BE2C (cell line): ENCODE results near the gene E2F4.

ENCODE experiments used
- DNase-seq: peaks from one replicate; pipeline ENCODE4 v3.0.0-alpha.2; 2020
- H3K27me3 ChIP-seq: fragments of 250-450 bp; sonication (Bioruptor Pico); 2 replicates; pipeline ENCODE4 v1.5.1; 2020; ENCODE audit warnings: mild to moderate bottlenecking
- H3K36me3 ChIP-seq: fragments of 250-450 bp; sonication (Bioruptor Pico); 2 replicates; pipeline ENCODE4 v1.5.1; 2020; ENCODE audit warnings: mild to moderate bottlenecking
- H3K4me1 ChIP-seq: fragments of 250-450 bp; sonication (Bioruptor Pico); 2 replicates; pipeline ENCODE4 v1.5.1; 2020
- H3K4me3 ChIP-seq: 2 replicates; pipeline ENCODE4 v1.5.1; 2011; ENCODE audit warnings: low read depth, low read length
- H3K9me3 ChIP-seq: fragments of 250-450 bp; sonication (Bioruptor Pico); 2 replicates; pipeline ENCODE4 v1.5.1; 2020
- CTCF ChIP-seq: IDR thresholded peaks from 2 replicates; pipeline ENCODE4 v1.5.1; 2012; ENCODE audit warnings: mild to moderate bottlenecking, low read depth, low read length

E2F4 gene

GRCh38 chr16:67156143-67156844 lies 35.7 kb upstream of the E2F4 start:
- Histone ChIP-seq H3K36me3 (no peaks in the 10 kb centered on the region), H3K4me1 (0 out of 2 replicates have a peak, but pooled peaks cover 2% of the 10 kb centered on the region), H3K4me3 (no peak overlapping the region), H3K27me3 (peaks cover 12% of the 10 kb centered on the region), H3K9me3 (no peaks in the 10 kb centered on the region)
- peak; percentile 10 for DNase-seq
- TF ChIP-seq CTCF: no peak

GRCh38 chr16:67157106-67157748 lies 34.7 kb upstream of the E2F4 start:
- H3K9me3 ChIP-seq: no peaks in the 10 kb centered on the region
- no peak overlapping the region for H3K4me3 ChIP-seq
- peaks cover 12% of the 10 kb centered on the region for H3K27me3 ChIP-seq
- DNase-seq: no peak
- no peaks in the 10 kb centered on the region for H3K36me3 ChIP-seq
- no peak for TF ChIP-seq CTCF
- no peaks in the 10 kb centered on the region for H3K4me1 ChIP-seq

DNA sequence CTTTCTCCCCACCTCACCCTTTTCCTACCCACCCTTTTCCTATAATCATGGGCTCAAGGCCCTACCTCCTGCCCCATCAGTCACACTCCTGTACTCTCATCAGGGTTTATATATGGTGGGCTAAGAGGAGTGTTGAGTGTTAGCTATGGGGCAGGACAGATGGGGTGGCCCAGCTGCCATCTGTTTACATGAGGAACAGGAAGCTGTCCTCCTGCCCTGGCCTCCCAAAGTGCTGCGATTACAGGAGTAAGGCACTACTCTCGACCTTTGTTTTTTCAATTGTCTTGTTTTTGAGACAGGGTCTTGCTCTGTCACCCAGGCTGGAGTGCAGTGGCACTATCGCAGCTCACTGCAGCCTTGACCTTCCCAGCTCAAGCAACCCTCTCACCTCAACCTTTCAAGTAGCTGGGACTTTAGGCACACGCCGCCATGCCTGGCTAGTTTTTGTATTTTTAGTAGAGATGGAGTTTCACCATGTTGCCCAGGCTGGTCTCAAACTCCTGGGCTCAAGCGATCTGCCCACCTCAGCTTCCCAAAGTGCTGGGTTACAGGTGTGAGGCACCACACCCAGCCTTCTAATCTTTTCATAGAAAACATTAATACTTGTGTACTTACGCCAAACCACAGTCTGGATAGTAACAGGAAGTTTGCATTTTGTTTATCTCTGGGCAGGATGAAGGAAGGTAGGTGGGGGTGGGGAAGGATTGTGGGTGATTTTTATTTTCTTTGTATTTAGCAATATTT lies 33.9 kb upstream of the E2F4 start:
- H3K27me3 ChIP-seq: peaks cover 12% of the 10 kb centered on the region
- no peak for DNase-seq
- no peak overlapping the region for H3K4me3 ChIP-seq
- H3K36me3 ChIP-seq: no peaks in the 10 kb centered on the region
- no peaks in the 10 kb centered on the region for H3K9me3 ChIP-seq
- no peak for TF ChIP-seq CTCF
- H3K4me1 ChIP-seq: no peaks in the 10 kb centered on the region

DNA sequence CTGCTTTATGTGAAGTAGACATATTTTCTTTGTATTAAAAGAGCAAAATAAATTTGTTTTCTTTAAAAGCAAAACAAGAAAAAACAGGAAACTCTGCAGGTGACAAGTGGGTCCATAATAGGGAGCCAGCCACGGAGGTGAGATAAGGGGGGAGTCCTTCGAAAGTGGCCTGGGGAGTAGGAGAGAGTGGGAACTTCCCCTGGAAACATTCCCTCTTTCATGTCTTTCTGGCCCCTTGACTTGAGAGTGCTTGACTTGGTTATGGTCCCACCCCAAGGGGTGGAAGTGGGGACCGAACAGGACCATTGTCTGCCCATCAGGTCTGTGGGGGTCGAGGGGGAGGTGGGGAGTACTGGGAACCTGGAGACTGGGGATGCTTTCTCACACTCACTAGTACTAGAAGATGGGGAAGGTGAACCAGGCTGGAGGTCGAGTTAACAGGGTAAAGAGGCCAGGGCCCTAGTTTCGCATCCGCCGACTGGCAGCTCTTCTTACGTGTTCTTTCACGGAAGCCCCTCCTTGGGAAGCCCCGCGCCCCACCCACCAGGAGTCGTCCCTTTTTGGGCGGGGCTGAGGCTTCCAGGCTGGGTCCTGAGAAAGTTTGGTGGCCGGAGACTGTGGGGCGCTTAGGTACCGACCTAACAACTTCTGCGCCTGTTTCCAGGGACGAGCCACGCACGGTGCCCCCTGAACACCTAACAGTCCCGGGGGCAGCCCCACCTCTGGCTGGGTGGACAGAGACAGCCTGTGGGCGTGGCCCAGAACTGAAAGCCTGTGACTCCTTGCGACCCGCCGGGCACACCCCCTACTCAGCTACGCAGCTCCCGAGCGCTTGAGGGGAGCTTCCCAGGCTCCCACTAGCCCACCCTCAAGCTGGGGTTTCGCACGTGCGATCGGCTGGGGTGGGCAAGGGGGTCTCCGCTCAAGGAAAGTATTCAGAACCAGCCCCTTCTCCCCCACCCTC lies 33.0 kb upstream of the E2F4 start:
- Histone ChIP-seq H3K27me3 (peaks cover 12% of the 10 kb centered on the region), H3K9me3 (no peaks in the 10 kb centered on the region), H3K4me1 (no peaks in the 10 kb centered on the region), H3K36me3 (no peaks in the 10 kb centered on the region), H3K4me3 (peak overlapping the region; percentile 74)
- peak; percentile 32 for DNase-seq
- TF ChIP-seq CTCF: no peak

GRCh38 chr16:67161595-67162058 lies 30.3 kb upstream of the E2F4 start:
- Histone ChIP-seq H3K27me3 (no peaks in the 10 kb centered on the region; the same call in 1 of the 2 replicates), H3K36me3 (no peaks in the 10 kb centered on the region), H3K9me3 (no peaks in the 10 kb centered on the region), H3K4me1 (no peaks in the 10 kb centered on the region), H3K4me3 (no peak overlapping the region)
- no peak for DNase-seq
- no peak for TF ChIP-seq CTCF
